ENCODE measurements around the gene TCN2. TPM values are rescaled to one million over a fixed set of nuclear protein-coding genes. Genes with fewer than 3 reads are reported as not detected.

The TCN2 gene
- total and polyA plus RNA-seq, 2 of the 4 experiments (the other 2 are of a cell fraction), result 1.3 to 3.6 TPM

GRCh38 chr22:30605449-30606110, 1.4 kb upstream of the TCN2 start:
- no peak overlapping the region for H3K9ac ChIP-seq (ENCODE audit: low read depth, low read length)
- no peak; the same call in 1 of the 2 replicates for TF ChIP-seq MAZ (IDR thresholded peaks at IDR 0.05; ENCODE audit: borderline replicate concordance, low read depth, low read length)
- TF ChIP-seq, protein P1, sequence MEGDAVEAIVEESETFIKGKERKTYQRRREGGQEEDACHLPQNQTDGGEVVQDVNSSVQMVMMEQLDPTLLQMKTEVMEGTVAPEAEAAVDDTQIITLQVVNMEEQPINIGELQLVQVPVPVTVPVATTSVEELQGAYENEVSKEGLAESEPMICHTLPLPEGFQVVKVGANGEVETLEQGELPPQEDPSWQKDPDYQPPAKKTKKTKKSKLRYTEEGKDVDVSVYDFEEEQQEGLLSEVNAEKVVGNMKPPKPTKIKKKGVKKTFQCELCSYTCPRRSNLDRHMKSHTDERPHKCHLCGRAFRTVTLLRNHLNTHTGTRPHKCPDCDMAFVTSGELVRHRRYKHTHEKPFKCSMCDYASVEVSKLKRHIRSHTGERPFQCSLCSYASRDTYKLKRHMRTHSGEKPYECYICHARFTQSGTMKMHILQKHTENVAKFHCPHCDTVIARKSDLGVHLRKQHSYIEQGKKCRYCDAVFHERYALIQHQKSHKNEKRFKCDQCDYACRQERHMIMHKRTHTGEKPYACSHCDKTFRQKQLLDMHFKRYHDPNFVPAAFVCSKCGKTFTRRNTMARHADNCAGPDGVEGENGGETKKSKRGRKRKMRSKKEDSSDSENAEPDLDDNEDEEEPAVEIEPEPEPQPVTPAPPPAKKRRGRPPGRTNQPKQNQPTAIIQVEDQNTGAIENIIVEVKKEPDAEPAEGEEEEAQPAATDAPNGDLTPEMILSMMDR (conservative IDR thresholded peaks at IDR 0.05; ENCODE audit: low read depth, low read length), result peak; percentile 61
- H3K4me2 ChIP-seq (ENCODE audit: low read depth, low read length), result no peak overlapping the region
- peaks cover 14% of the 10 kb centered on the region for H3K9me1 ChIP-seq (ENCODE audit: insufficient read depth, low read length)
- ChIA-PET CTCF (interaction anchor here (0.6 to 1.2 kb wide), 2 partner anchors 14 to 193 kb away, joined by 3 to 6 read pairs; partner anchors contain the start of gene PES1), POLR2A (ENCODE audit: unreplicated experiment) (no interaction called here)
- H3K4me3 ChIP-seq (ENCODE audit: insufficient read depth, low read depth, low read length), result no peak overlapping the region
- no peak overlapping the region for H3K56ac ChIP-seq (ENCODE audit: extremely low read depth, insufficient read depth, low read length)
- H2AK5ac ChIP-seq (ENCODE audit: low read depth, low read length), result peak overlapping the region; percentile 5; the same call in 1 of the 2 replicates
- H3K27me3 ChIP-seq (ENCODE audit: control insufficient read depth, insufficient read depth, low read length), result no peaks in the 10 kb centered on the region; the same call in 1 of the 2 replicates
- 0 out of 2 replicates have a peak overlapping the region, but pooled peaks have one; percentile 13 for H4K5ac ChIP-seq (ENCODE audit: low read depth, low read length)
- H3K9me3 ChIP-seq (ENCODE audit: control insufficient read depth, insufficient read depth, low read length), result no peaks in the 10 kb centered on the region
- H3K14ac ChIP-seq (replicated peaks; ENCODE audit: low read depth, low read length), result no peak overlapping the region
- in situ Hi-C loops (cut with MboI; ENCODE audit: low sequenced_read_pairs) (no loop called here), intact Hi-C loops (cut with micrococcal nuclease) (no loop called here), dilution Hi-C loops (cut with HindIII; ENCODE audit: low sequenced_read_pairs, unreplicated experiment) (no loop called here)
- no peak overlapping the region for H4K91ac ChIP-seq (ENCODE audit: insufficient read depth, low read depth, low read length)
- peak overlapping the region; percentile 79 to 89; a peak in 3 of 4 replicates for H4K8ac ChIP-seq (ENCODE audit: low read depth in 2 of 2, low read length in 2 of 2)
- H2BK15ac ChIP-seq (ENCODE audit: low read depth, low read length), result no peak overlapping the region
- H3K4me1 ChIP-seq (ENCODE audit: control insufficient read depth, insufficient read depth, low read length), result peaks cover 14% of the 10 kb centered on the region
- no peaks in the 10 kb centered on the region; a peak in 1 of 4 replicates for H3K79me1 ChIP-seq (ENCODE audit: low read depth in 1 of 2, low read length in 2 of 2)
- no peak overlapping the region for H2BK5ac ChIP-seq (ENCODE audit: low read depth, low read length, poor library complexity, severe bottlenecking)
- no peak overlapping the region for H3K18ac ChIP-seq (ENCODE audit: low read depth, low read length)
- BruUV-seq (replicated peaks), result no TSS peak
- no CpG with 5 or more reads among the region's 9 CpGs for WGBS, 2 experiments (ENCODE audit: extremely low coverage in 2 of 2, insufficient read length in 1 of 2)
- no peaks in the 10 kb centered on the region for H3K36me3 ChIP-seq (ENCODE audit: control insufficient read depth, insufficient read depth, low read length)
- no peak overlapping the region for H3K27ac ChIP-seq (ENCODE audit: insufficient read depth, low read length)
- no peak overlapping the region for H3K23ac ChIP-seq (ENCODE audit: low read depth, low read length)
- no peak overlapping the region for H2BK20ac ChIP-seq (ENCODE audit: low read depth, low read length)
- H2AK9ac ChIP-seq (replicated peaks; ENCODE audit: low read depth, low read length, poor library complexity), result peak overlapping the region; percentile 58
- no peak overlapping the region for H2BK120ac ChIP-seq (ENCODE audit: low read depth, low read length)
- DNase-seq, result peak; percentile 25
- peak overlapping the region; percentile 83 for H2AFZ ChIP-seq (replicated peaks; ENCODE audit: low read length, poor library complexity)
- no peaks in the 10 kb centered on the region for H4K20me1 ChIP-seq (ENCODE audit: insufficient read depth, low read length)
- H3K4ac ChIP-seq (ENCODE audit: low read depth, low read length), result no peak overlapping the region
- ATAC-seq (ENCODE audit: low read depth), result no peak
